SK-N-MC (cell line): ENCODE results near the gene HACE1.

ENCODE experiments used
- DNase-seq: peaks from one replicate; pipeline ENCODE4 v3.0.0-alpha.2; 2011; ENCODE audit warnings: low read depth, low spot score
- H3K27ac ChIP-seq: fragments of 200-600 bp; sonication (generic); 2 replicates; pipeline ENCODE4 v1.5.1; 2016; ENCODE audit warnings: mixed run types
- H3K36me3 ChIP-seq: fragments of 200-600 bp; sonication (generic); 2 replicates; pipeline ENCODE4 v1.6.1; 2017; ENCODE audit warnings: antibody characterized with exemption, low read length, mixed read lengths; ENCODE audit not compliant: insufficient read depth
- H3K4me3 ChIP-seq: fragments of 200-600 bp; sonication (generic); 2 replicates; pipeline ENCODE4 v1.5.1; 2016
- H3K9ac ChIP-seq: fragments of 200-600 bp; sonication (generic); 2 replicates; pipeline ENCODE4 v1.8.0; 2017; ENCODE audit warnings: mixed run types, mixed read lengths; ENCODE audit not compliant: insufficient read length
- H3K9me3 ChIP-seq: fragments of 200-600 bp; sonication (generic); 2 replicates; pipeline ENCODE4 v1.6.1; 2017; ENCODE audit warnings: low read depth, mild to moderate bottlenecking, antibody characterized with exemption, low read length, moderate library complexity, mixed read lengths
- EZH2 ChIP-seq: fragments of 200-600 bp; sonication (generic); IDR thresholded peaks from one replicate; pipeline ENCODE4 v1.6.1; 2017; ENCODE audit warnings: antibody characterized with exemption
- FOXP2 ChIP-seq: optimal IDR thresholded peaks from 2 replicates; pipeline ENCODE3; 2011; ENCODE audit warnings: mild to moderate bottlenecking, moderate library complexity; ENCODE audit not compliant: insufficient read depth; ENCODE audit errors: extremely low read length, control extremely low read depth
- POLR2AphosphoS5 ChIP-seq: IDR thresholded peaks from 2 replicates; pipeline ENCODE4 v1.6.1; 2012; ENCODE audit warnings: mild to moderate bottlenecking, low read depth, low read length, borderline replicate concordance

Gene HACE1

GRCh38 chr6:104692008-104692407 is 167.7 kb downstream of the HACE1 start:
- no peak overlapping the region for H3K4me3 ChIP-seq
- DNase-seq: no peak
- TF ChIP-seq POLR2AphosphoS5: no peak
- TF ChIP-seq FOXP2: no peak
- no peak for TF ChIP-seq EZH2
- H3K9ac ChIP-seq: no peak overlapping the region
- H3K9me3 ChIP-seq: peaks cover 3% of the 10 kb centered on the region
- H3K36me3 ChIP-seq: no peaks in the 10 kb centered on the region
- no peak overlapping the region for H3K27ac ChIP-seq

- TF ChIP-seq POLR2AphosphoS5 (no peak), EZH2 (no peak), FOXP2 (no peak)
- DNase-seq: no peak
- Histone ChIP-seq H3K36me3 (no peaks in the 10 kb centered on the region), H3K9me3 (peaks cover 3% of the 10 kb centered on the region), H3K4me3 (no peak overlapping the region), H3K27ac (peak overlapping the region; percentile 55), H3K9ac (no peak overlapping the region)
These were observed 170.0 kb downstream of the HACE1 start for GRCh38 chr6:104689551-104690205.

- Histone ChIP-seq H3K9me3 (peaks cover 3% of the 10 kb centered on the region), H3K9ac (no peak overlapping the region), H3K27ac (peak overlapping the region; percentile 55), H3K4me3 (no peak overlapping the region), H3K36me3 (no peaks in the 10 kb centered on the region)
- no peak for DNase-seq
- TF ChIP-seq FOXP2: no peak
- no peak for TF ChIP-seq EZH2
- TF ChIP-seq POLR2AphosphoS5: no peak
These were observed 171.3 kb downstream of the HACE1 start for GRCh38 chr6:104688283-104688969.

GRCh38 chr6:104686550-104687175 is 173.1 kb downstream of the HACE1 start:
- Histone ChIP-seq H3K36me3 (no peaks in the 10 kb centered on the region), H3K9me3 (peaks cover 3% of the 10 kb centered on the region), H3K27ac (peak overlapping the region; percentile 34; the same call in 1 of the 2 replicates), H3K9ac (no peak overlapping the region), H3K4me3 (0 out of 2 replicates have a peak overlapping the region, but pooled peaks have one; percentile 19)
- no peak for DNase-seq
- no peak for TF ChIP-seq FOXP2
- TF ChIP-seq POLR2AphosphoS5: no peak
- TF ChIP-seq EZH2: no peak

GRCh38 chr6:104685871-104686549 is 173.7 kb downstream of the HACE1 start:
- Histone ChIP-seq H3K27ac (no peak overlapping the region), H3K36me3 (no peaks in the 10 kb centered on the region), H3K9me3 (peaks cover 3% of the 10 kb centered on the region), H3K4me3 (no peak overlapping the region), H3K9ac (no peak overlapping the region)
- DNase-seq: no peak
- TF ChIP-seq FOXP2: no peak
- no peak for TF ChIP-seq POLR2AphosphoS5
- TF ChIP-seq EZH2: no peak

- Histone ChIP-seq H3K27ac (no peak overlapping the region), H3K9ac (no peak overlapping the region), H3K4me3 (no peak overlapping the region), H3K9me3 (peaks cover 2% of the 10 kb centered on the region), H3K36me3 (no peaks in the 10 kb centered on the region)
- DNase-seq: no peak
- TF ChIP-seq POLR2AphosphoS5: no peak
- TF ChIP-seq EZH2: no peak
- no peak for TF ChIP-seq FOXP2
These were observed 174.8 kb downstream of the HACE1 start for GRCh38 chr6:104684911-104685415.

- no peak for TF ChIP-seq FOXP2
- no peak for TF ChIP-seq EZH2
- TF ChIP-seq POLR2AphosphoS5: no peak
- no peak overlapping the region for H3K27ac ChIP-seq
These were observed 175.9 kb downstream of the HACE1 start for GRCh38 chr6:104683809-104684208.

More at GRCh38 chr6:104683809-104684208, 175.9 kb downstream of the HACE1 start:
- H3K4me3 ChIP-seq: no peak overlapping the region
- no peaks in the 10 kb centered on the region for H3K36me3 ChIP-seq
- no peak for DNase-seq
- H3K9ac ChIP-seq: no peak overlapping the region
- no peaks in the 10 kb centered on the region; the same call in 1 of the 2 replicates for H3K9me3 ChIP-seq
